ENCODE measurements around the gene VPS50.

- TF ChIP-seq FOXM1 (IDR thresholded peaks at IDR 0.05; ENCODE audit: borderline replicate concordance, low read depth), result no peak
- TF ChIP-seq EP300 (IDR thresholded peaks at IDR 0.05; ENCODE audit: borderline replicate concordance), result no peak
- TF ChIP-seq MAX (IDR thresholded peaks at IDR 0.05), result no peak
- TF ChIP-seq EGR1 (IDR thresholded peaks at IDR 0.05), result no peak
- TF ChIP-seq TEAD4 (IDR thresholded peaks at IDR 0.05), result no peak
- TF ChIP-seq NFIC (IDR thresholded peaks at IDR 0.05), result no peak
- no peak for TF ChIP-seq ZBTB7A (IDR thresholded peaks at IDR 0.05; ENCODE audit: low read depth)
- TF ChIP-seq USF1 (IDR thresholded peaks at IDR 0.05), result no peak
- TF ChIP-seq YY1 (IDR thresholded peaks at IDR 0.05; ENCODE audit: low read depth), result no peak
- no peak for TF ChIP-seq REST (IDR thresholded peaks at IDR 0.05; ENCODE audit: low read depth)
- no peak for TF ChIP-seq TAF1 (IDR thresholded peaks at IDR 0.05; ENCODE audit: low read depth)
These were observed 118.2 kb downstream of the VPS50 start for GRCh38 chr7:93350338-93350737.
